Fibroblast of lung (primary cell): ENCODE data around the gene TSTD2. TPM values are rescaled to one million over a fixed set of nuclear protein-coding genes. Genes with fewer than 3 reads are reported as not detected.

Experiments
- DNase-seq, 2 donors: peaks; one replicate each; pipeline versions ENCODE4 v3.0.0 to v3.0.0-alpha.2; 2010; ENCODE audit warnings: low read depth in 2 of 2
- H2AFZ ChIP-seq: 2 replicates; pipeline ENCODE4 v1.5.1; 2012; ENCODE audit warnings: low read length, control low read depth, inconsistent platforms
- H3K27ac ChIP-seq: 2 replicates; pipeline ENCODE4 v1.5.1; 2011; ENCODE audit warnings: low read length, control low read depth; ENCODE audit not compliant: insufficient read depth
- H3K27me3 ChIP-seq: 2 replicates; pipeline ENCODE4 v1.5.1; 2011; ENCODE audit warnings: mild to moderate bottlenecking, low read length; ENCODE audit not compliant: control insufficient read depth, insufficient read depth
- H3K36me3 ChIP-seq: 2 replicates; pipeline ENCODE4 v1.5.1; 2011; ENCODE audit warnings: low read length; ENCODE audit not compliant: control insufficient read depth, insufficient read depth
- H3K4me1 ChIP-seq: 2 replicates; pipeline ENCODE4 v1.5.1; 2011; ENCODE audit warnings: low read length; ENCODE audit not compliant: control insufficient read depth, insufficient read depth; ENCODE audit errors: extremely low read depth
- H3K4me2 ChIP-seq: 2 replicates; pipeline ENCODE4 v1.5.1; 2011; ENCODE audit warnings: low read length, control low read depth; ENCODE audit not compliant: insufficient read depth; ENCODE audit errors: extremely low read depth
- H3K4me3 ChIP-seq, 4 experiments: fragments of 200-600 bp in 1 of 4; sonication (generic) in 1 of 4; replicated peaks in 1 of 4; 2 replicates each; pipeline ENCODE4 v1.5.1; 2011 to 2016; ENCODE audit warnings: low read length in 4 of 4, low read depth in 3 of 4, mild to moderate bottlenecking in 3 of 4, control low read depth in 2 of 4, inconsistent platforms in 1 of 4, mixed read lengths in 1 of 4; ENCODE audit not compliant: insufficient read depth in 1 of 4; ENCODE audit errors: control extremely low read depth in 1 of 4
- H3K79me2 ChIP-seq: 2 replicates; pipeline ENCODE4 v1.5.1; 2012; ENCODE audit warnings: mild to moderate bottlenecking, low read length, inconsistent platforms; ENCODE audit not compliant: control insufficient read depth, insufficient read depth
- H3K9ac ChIP-seq: 2 replicates; pipeline ENCODE4 v1.5.1; 2011; ENCODE audit warnings: mild to moderate bottlenecking, low read length, control low read depth; ENCODE audit not compliant: insufficient read depth
- H3K9me3 ChIP-seq: 2 replicates; pipeline ENCODE4 v1.5.1; 2012; ENCODE audit warnings: low read depth, low read length; ENCODE audit not compliant: control insufficient read depth, insufficient read depth
- H4K20me1 ChIP-seq: 2 replicates; pipeline ENCODE4 v1.5.1; 2011; ENCODE audit warnings: low read length; ENCODE audit not compliant: control insufficient read depth, insufficient read depth; ENCODE audit errors: extremely low read depth
- CTCF ChIP-seq, 2 donors: IDR thresholded peaks in 1 of 2; conservative IDR thresholded peaks in 1 of 2; 1 replicate in 1 of 2; 2 replicates in 1 of 2; pipeline ENCODE4 v1.5.1; 2011 to 2012; ENCODE audit warnings: low read length in 2 of 2, control low read depth in 1 of 2, inconsistent platforms in 1 of 2, low read depth in 1 of 2, mild to moderate bottlenecking in 1 of 2
- EZH2 ChIP-seq: IDR thresholded peaks from 2 replicates; pipeline ENCODE4 v1.5.1; 2012; ENCODE audit warnings: low read length, control low read depth, mild to moderate bottlenecking; ENCODE audit errors: missing control alignments
- polyA plus RNA-seq, 2 donors: library from polyadenylated mRNA; depleted of rRNA in 1 of 2; stranded (reverse) in 1 of 2; unstranded in 1 of 2; fragments of >200 nt; gene quantifications; 2 replicates each; pipeline ENCODE4 v1.2.1, GENCODE V29; 2011 to 2012; ENCODE audit warnings: missing spikeins in 1 of 2
- total RNA-seq: library from RNA; depleted of rRNA; stranded (reverse); fragments of >200 nt; gene quantifications from 2 replicates; pipeline ENCODE4 v1.2.1, GENCODE V29; 2014

The TSTD2 gene
- total and polyA plus RNA-seq, 2 donors (not counting 1 experiment from before 2014, with no cell fraction given), result 15.9 to 20.1 TPM

GRCh38 chr9:97571664-97572063 lies 61.5 kb downstream of the TSTD2 start:
- Histone ChIP-seq H3K9me3 (no peaks in the 10 kb centered on the region), H2AFZ (no peak overlapping the region), H3K9ac (no peak overlapping the region), H3K4me1 (no peaks in the 10 kb centered on the region), H3K4me2 (no peak overlapping the region), H4K20me1 (no peaks in the 10 kb centered on the region), H3K27ac (no peak overlapping the region), H3K79me2 (no peaks in the 10 kb centered on the region), H3K27me3 (no peaks in the 10 kb centered on the region), H3K4me3 (no peak overlapping the region), H3K36me3 (no peaks in the 10 kb centered on the region)
- no peak for TF ChIP-seq CTCF (conservative IDR thresholded peaks at IDR 0.05 in 1 of 2, IDR thresholded peaks at IDR 0.05 in 1 of 2; ENCODE audit: low read depth in 1 of 2, low read length in 2 of 2)
- no peak for TF ChIP-seq EZH2
- DNase-seq, result no peak

GRCh38 chr9:97570899-97571298 lies 62.3 kb downstream of the TSTD2 start:
- no peak overlapping the region for H3K4me3 ChIP-seq
- no peak overlapping the region for H3K27ac ChIP-seq
- no peaks in the 10 kb centered on the region for H3K9me3 ChIP-seq
- TF ChIP-seq EZH2 (no peak), CTCF (conservative IDR thresholded peaks at IDR 0.05 in 1 of 2, IDR thresholded peaks at IDR 0.05 in 1 of 2; ENCODE audit: low read depth in 1 of 2, low read length in 2 of 2) (no peak)
- H3K36me3 ChIP-seq, result no peaks in the 10 kb centered on the region
- no peak overlapping the region for H3K9ac ChIP-seq
- no peak for DNase-seq
- no peaks in the 10 kb centered on the region for H3K4me1 ChIP-seq
- H4K20me1 ChIP-seq, result no peaks in the 10 kb centered on the region
- no peak overlapping the region for H2AFZ ChIP-seq
- no peaks in the 10 kb centered on the region for H3K79me2 ChIP-seq
- no peaks in the 10 kb centered on the region for H3K27me3 ChIP-seq
- H3K4me2 ChIP-seq, result no peak overlapping the region

DNA sequence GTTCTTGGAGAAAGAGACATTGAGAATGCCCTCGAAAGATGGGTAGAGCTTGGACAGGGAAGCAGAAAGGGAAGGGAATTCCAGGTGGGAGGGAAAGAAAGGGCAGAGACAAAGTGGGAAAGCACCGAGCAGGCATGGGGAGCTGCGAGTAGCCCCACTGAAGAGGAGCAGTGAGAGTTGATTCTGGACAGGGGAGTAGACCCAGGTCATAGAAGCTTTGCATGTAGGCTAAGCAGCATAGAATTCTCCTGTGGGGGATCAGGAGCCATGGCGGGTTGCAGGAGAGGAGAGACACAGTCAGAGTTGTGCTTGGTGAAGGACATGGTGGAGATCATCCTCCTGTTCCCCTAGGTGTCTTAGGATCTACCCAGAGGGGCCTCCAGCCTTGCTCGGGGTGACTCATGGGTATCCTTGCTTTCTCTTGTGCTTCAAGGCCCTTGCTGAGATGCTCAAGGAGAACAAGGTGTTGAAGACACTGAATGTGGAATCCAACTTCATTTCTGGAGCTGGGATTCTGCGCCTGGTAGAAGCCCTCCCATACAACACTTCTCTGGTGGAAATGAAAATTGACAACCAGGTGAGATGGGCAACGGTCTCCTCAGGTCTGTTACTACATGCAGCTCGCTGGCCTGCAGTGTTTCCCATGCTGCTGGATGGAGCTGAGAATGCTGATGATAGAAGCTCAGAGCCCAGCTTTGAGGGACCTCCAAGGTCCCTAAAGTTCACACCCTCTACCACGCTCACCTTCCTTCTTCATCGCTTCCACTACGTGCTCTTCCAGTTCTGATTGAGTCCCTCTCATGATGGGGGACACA lies 64.5 kb downstream of the TSTD2 start:
- H4K20me1 ChIP-seq, result no peaks in the 10 kb centered on the region
- H3K9me3 ChIP-seq, result no peaks in the 10 kb centered on the region
- H3K4me2 ChIP-seq, result no peak overlapping the region
- DNase-seq, result no peak
- no peak overlapping the region for H2AFZ ChIP-seq
- no peak overlapping the region for H3K4me3 ChIP-seq
- H3K27ac ChIP-seq, result no peak overlapping the region
- no peaks in the 10 kb centered on the region for H3K27me3 ChIP-seq
- H3K9ac ChIP-seq, result no peak overlapping the region
- no peaks in the 10 kb centered on the region for H3K79me2 ChIP-seq
- no peaks in the 10 kb centered on the region for H3K36me3 ChIP-seq
- H3K4me1 ChIP-seq, result peaks cover 3% of the 10 kb centered on the region
- TF ChIP-seq CTCF (conservative IDR thresholded peaks at IDR 0.05 in 1 of 2, IDR thresholded peaks at IDR 0.05 in 1 of 2; ENCODE audit: low read depth in 1 of 2, low read length in 2 of 2), result no peak
- TF ChIP-seq EZH2, result no peak
